H1 (cell line): ENCODE results near the gene MILR1. TPM values are rescaled to one million over a fixed set of nuclear protein-coding genes. Genes with fewer than 3 reads are reported as not detected.

Experiments used
- CTCF ChIA-PET: fragments of 300-600 bp; sonication (Branson Sonifier 250); formaldehyde crosslinking; loops from one replicate; lab custom pipeline; 2021; ENCODE audit not compliant: partially characterized antibody; lab: Charles Lee
- POLR2A ChIA-PET: fragments of 300-600 bp; sonication (Branson Sonifier 250); formaldehyde crosslinking; loops from one replicate; lab custom pipeline; 2021; ENCODE audit warnings: inconsistent platforms; ENCODE audit not compliant: partially characterized antibody; lab: Charles Lee
- DNase-seq, 2 experiments: peaks; one replicate each; pipeline versions ENCODE4 v3.0.0 to v3.0.0-alpha.2; 2010 to 2022; ENCODE audit warnings: low spot score in 2 of 2, low read depth in 1 of 2, mixed read lengths in 1 of 2
- FAIRE-seq: peaks from 2 replicates; lab custom pipeline; 2011; peaks lifted over from hg19 to GRCh38; lab: Jason Lieb, UNC
- H2AFZ ChIP-seq: 2 replicates; pipeline ENCODE4 v1.8.1; 2012; ENCODE audit warnings: low read length, inconsistent platforms
- H2AK5ac ChIP-seq: 2 replicates; pipeline ENCODE4 v1.6.1; 2013; ENCODE audit warnings: low read depth, low read length
- H2BK120ac ChIP-seq: replicated peaks from 2 replicates; pipeline ENCODE3; 2013; ENCODE audit warnings: low read depth, low read length, inconsistent platforms
- H2BK12ac ChIP-seq: 2 replicates; pipeline ENCODE4 v1.6.1; 2013; ENCODE audit warnings: low read depth, low read length
- H2BK15ac ChIP-seq: 2 replicates; pipeline ENCODE4 v1.6.1; 2013; ENCODE audit warnings: low read length
- H2BK20ac ChIP-seq: 2 replicates; pipeline ENCODE4 v1.6.1; 2013; ENCODE audit warnings: low read length
- H2BK5ac ChIP-seq: 2 replicates; pipeline ENCODE4 v1.6.1; 2013; ENCODE audit warnings: low read depth, low read length
- H3K14ac ChIP-seq: 2 replicates; pipeline ENCODE4 v1.6.1; 2013; ENCODE audit warnings: inconsistent platforms; ENCODE audit not compliant: insufficient read length
- H3K18ac ChIP-seq: 2 replicates; pipeline ENCODE4 v1.6.1; 2013; ENCODE audit warnings: low read length; ENCODE audit errors: extremely low read depth
- H3K23ac ChIP-seq: 2 replicates; pipeline ENCODE4 v1.6.1; 2013; ENCODE audit warnings: inconsistent platforms; ENCODE audit not compliant: insufficient read length
- H3K23me2 ChIP-seq: 2 replicates; pipeline ENCODE4 v1.6.1; 2013; ENCODE audit warnings: low read depth, low read length
- H3K27ac ChIP-seq: 2 replicates; pipeline ENCODE4 v1.6.1; 2011; ENCODE audit warnings: low read depth, low read length, inconsistent platforms
- H3K27me3 ChIP-seq, 4 experiments: replicated peaks in 1 of 4; 1 replicate in 1 of 4; 2 replicates in 3 of 4; pipeline versions ENCODE4 v1.6.1 to v1.8.1; 2011 to 2013; ENCODE audit warnings: low read length in 3 of 4, mild to moderate bottlenecking in 3 of 4, inconsistent platforms in 2 of 4, mixed read lengths in 2 of 4, moderate library complexity in 1 of 4; ENCODE audit not compliant: control insufficient read depth in 3 of 4, insufficient read depth in 3 of 4; ENCODE audit errors: extremely low read depth in 1 of 4
- H3K36me3 ChIP-seq, 4 experiments: 2 replicates each; pipeline versions ENCODE4 v1.6.1 to v1.8.1; 2011 to 2013; ENCODE audit warnings: mild to moderate bottlenecking in 4 of 4, low read length in 3 of 4, moderate library complexity in 2 of 4, control low read depth in 1 of 4, inconsistent platforms in 1 of 4; ENCODE audit not compliant: insufficient read depth in 4 of 4, control insufficient read depth in 2 of 4
- H3K4ac ChIP-seq: replicated peaks from 2 replicates; pipeline ENCODE3; 2013; ENCODE audit warnings: low read length, low read depth, mixed read lengths, inconsistent platforms; ENCODE audit not compliant: insufficient read length
- H3K4me1 ChIP-seq, 4 experiments: replicated peaks in 1 of 4; 1 replicate in 1 of 4; 2 replicates in 3 of 4; pipeline versions ENCODE4 v1.6.1 to v1.8.1; 2011 to 2013; ENCODE audit warnings: low read length in 3 of 4, inconsistent platforms in 2 of 4, mixed read lengths in 1 of 4; ENCODE audit not compliant: insufficient read depth in 4 of 4, control insufficient read depth in 3 of 4
- H3K4me2 ChIP-seq, 2 experiments: 2 replicates each; pipeline versions ENCODE4 v1.6.1 to v1.8.1; 2011 to 2013; ENCODE audit warnings: low read depth in 2 of 2, low read length in 2 of 2, control low read depth in 1 of 2, inconsistent platforms in 1 of 2, mild to moderate bottlenecking in 1 of 2; ENCODE audit not compliant: insufficient read depth in 1 of 2
- H3K4me3 ChIP-seq, 4 experiments: fragments of 200-600, 300-600 bp in 1 of 4; sonication (generic), shearing (Covaris generic), sonication (Bioruptor Twin) in 1 of 4; 2 replicates each; pipeline versions ENCODE4 v1.5.1 to v1.8.1; 2011 to 2016; ENCODE audit warnings: low read length in 4 of 4, low read depth in 3 of 4, control low read depth in 2 of 4, inconsistent platforms in 2 of 4, mild to moderate bottlenecking in 2 of 4, mixed read lengths in 1 of 4, moderate library complexity in 1 of 4; ENCODE audit not compliant: insufficient read depth in 2 of 4; ENCODE audit errors: extremely low read depth in 1 of 4
- H3K56ac ChIP-seq: replicated peaks from 2 replicates; pipeline ENCODE3; 2013; ENCODE audit warnings: low read depth, mild to moderate bottlenecking, mixed read lengths, low read length, inconsistent platforms; ENCODE audit not compliant: insufficient read length
- H3K79me1 ChIP-seq: 2 replicates; pipeline ENCODE4 v1.6.1; 2013; ENCODE audit warnings: low read depth, low read length, control low read depth
- H3K79me2 ChIP-seq, 2 experiments: 2 replicates each; pipeline versions ENCODE4 v1.6.1 to v1.8.1; 2012 to 2013; ENCODE audit warnings: low read length in 2 of 2, mild to moderate bottlenecking in 2 of 2, inconsistent platforms in 1 of 2; ENCODE audit not compliant: insufficient read depth in 2 of 2, control insufficient read depth in 1 of 2
- H3K9ac ChIP-seq, 4 experiments: replicated peaks in 1 of 4; 1 replicate in 1 of 4; 2 replicates in 3 of 4; pipeline versions ENCODE4 v1.6.1 to v1.8.1; 2011 to 2013; ENCODE audit warnings: low read depth in 3 of 4, low read length in 3 of 4, control low read depth in 2 of 4, mild to moderate bottlenecking in 2 of 4, moderate library complexity in 2 of 4, inconsistent platforms in 1 of 4; ENCODE audit errors: extremely low read depth in 1 of 4
- H3K9me3 ChIP-seq, 2 experiments: 2 replicates each; pipeline versions ENCODE4 v1.6.1 to v1.8.1; 2012 to 2013; ENCODE audit warnings: mild to moderate bottlenecking in 2 of 2, moderate library complexity in 2 of 2, control low read depth in 1 of 2, inconsistent platforms in 1 of 2, low read depth in 1 of 2, low read length in 1 of 2, mixed read lengths in 1 of 2; ENCODE audit not compliant: insufficient read depth in 2 of 2
- H4K20me1 ChIP-seq, 2 experiments: replicated peaks in 1 of 2; 2 replicates each; pipeline versions ENCODE3 to v1.8.1; 2011 to 2013; ENCODE audit warnings: inconsistent platforms in 2 of 2, low read length in 2 of 2, mild to moderate bottlenecking in 1 of 2; ENCODE audit not compliant: insufficient read depth in 2 of 2, control insufficient read depth in 1 of 2
- H4K5ac ChIP-seq: 2 replicates; pipeline ENCODE4 v1.6.1; 2013; ENCODE audit warnings: low read length, low read depth, mixed read lengths, inconsistent platforms; ENCODE audit not compliant: insufficient read length
- H4K8ac ChIP-seq: 2 replicates; pipeline ENCODE4 v1.8.0; 2013; ENCODE audit warnings: mild to moderate bottlenecking, moderate library complexity, low read length, inconsistent platforms; ENCODE audit not compliant: insufficient read depth; ENCODE audit errors: extremely low read depth
- H4K91ac ChIP-seq: replicated peaks from 2 replicates; pipeline ENCODE3; 2013; ENCODE audit warnings: low read length, mixed read lengths, inconsistent platforms; ENCODE audit not compliant: insufficient read length
- CHD2 ChIP-seq: IDR thresholded peaks from 2 replicates; pipeline ENCODE4 v1.6.1; 2012; ENCODE audit warnings: low read length, improper control_type of control experiment
- FOSL1 ChIP-seq: IDR thresholded peaks from 2 replicates; pipeline ENCODE4 v1.6.1; 2011; ENCODE audit warnings: mild to moderate bottlenecking, low read depth, low read length, moderate library complexity; ENCODE audit not compliant: insufficient read depth
- GABPA ChIP-seq: IDR thresholded peaks from 2 replicates; pipeline ENCODE4 v1.6.1; 2011; ENCODE audit warnings: mild to moderate bottlenecking, low read length, moderate library complexity, borderline replicate concordance; ENCODE audit not compliant: insufficient read depth
- KDM1A ChIP-seq: fragments of 200-600, 300-600 bp; sonication (generic); IDR thresholded peaks from 2 replicates; pipeline ENCODE4 v1.7.1; 2016; ENCODE audit warnings: mild to moderate bottlenecking, low read length, borderline replicate concordance
- KDM5A ChIP-seq: fragments of 200-600 bp; IDR thresholded peaks from 2 replicates; pipeline ENCODE4 v1.7.1; 2012; ENCODE audit warnings: mild to moderate bottlenecking, low read length, inconsistent platforms, mixed read lengths
- MAFK ChIP-seq: IDR thresholded peaks from 2 replicates; pipeline ENCODE4 v1.6.1; 2012; ENCODE audit warnings: low read depth, mild to moderate bottlenecking, improper control_type of control experiment, low read length
- SIX5 ChIP-seq: IDR thresholded peaks from 2 replicates; pipeline ENCODE4 v1.6.1; 2011; ENCODE audit warnings: mild to moderate bottlenecking, low read depth, low read length
- USF2 ChIP-seq: IDR thresholded peaks from 2 replicates; pipeline ENCODE4 v1.6.1; 2011; ENCODE audit warnings: low read length, improper control_type of control experiment
- ZNF274 ChIP-seq: IDR thresholded peaks from 2 replicates; pipeline ENCODE4 v1.7.0; 2012; ENCODE audit warnings: low read length, borderline replicate concordance; ENCODE audit errors: extremely low read depth
- WGBS, 2 experiments: shearing (Covaris generic) in 1 of 2; methylation state at CpG; one replicate each; pipeline versions ENCODE4 v1.1.6 to v1.1.7; 2013 to 2015; ENCODE audit warnings: low lambda C conversion rate in 2 of 2, mixed read lengths in 2 of 2, inconsistent platforms in 1 of 2, low coverage in 1 of 2, missing lambda C conversion rate in 1 of 2; ENCODE audit not compliant: insufficient replicate concordance in 2 of 2, insufficient coverage in 1 of 2, insufficient read length in 1 of 2; ENCODE audit errors: extremely low coverage in 1 of 2, missing lambda C conversion rate in 1 of 2; 5-methylcytosine and 5-hydroxymethylcytosine counted together
- long read RNA-seq, 2 experiments: library from RNA in 1 of 2; library from capped mRNA in 1 of 2; stranded (forward); transcript quantifications; one replicate each; pipeline ENCODE4 v2.0.0, GENCODE V29; 2021; ENCODE audit warnings: inconsistent platforms in 1 of 2
- polyA minus RNA-seq, 3 experiments: library from RNA; depleted of rRNA, polyadenylated mRNA; stranded (reverse); fragments of >200 nt; gene quantifications; 1 replicate in 2 of 3; 2 replicates in 1 of 3; pipeline ENCODE4 v1.2.3, GENCODE V29; 2011
- polyA plus RNA-seq, 7 experiments: library from polyadenylated mRNA; depleted of rRNA in 3 of 7; stranded (reverse) in 5 of 7; unstranded in 2 of 7; fragments of >200 nt in 5 of 7; fragments of 200-250 nt in 2 of 7; gene quantifications; 1 replicate in 5 of 7; 2 replicates in 1 of 7; 4 replicates in 1 of 7; pipeline versions ENCODE4 v1.2.1 to v1.2.3, GENCODE V29; 2011 to 2013; ENCODE audit warnings: missing spikeins in 2 of 7, mixed read lengths in 2 of 7
- total RNA-seq: library from RNA; stranded (reverse); fragmentation: NEBNext Ultra II Directional; extraction: Animal tissue kit (Norgen Biotek cat#: 25700); gene quantifications from 2 replicates; pipeline ENCODE4 v1.2.1, GENCODE V29; 2021

Gene MILR1
- not detected in 2 replicates for total RNA-seq
- not detected in 2 replicates for polyA plus RNA-seq (2011; rRNA removed)
- not detected for polyA plus RNA-seq (2011; cell fraction: cytosol; rRNA removed)
- not detected for polyA plus RNA-seq (2011; cell fraction: nucleus; rRNA removed)
- not detected in 4 replicates for polyA plus RNA-seq (2012, experiment 1 of 2)
- polyA plus RNA-seq (2012, experiment 2 of 2) = not detected
- polyA plus RNA-seq (2013, experiment 1 of 2) = not detected
- polyA plus RNA-seq (2013, experiment 2 of 2) = not detected
- polyA minus RNA-seq (2011; rRNA and poly(A)+ RNA removed) = not detected in 2 replicates
- polyA minus RNA-seq (2011; cell fraction: cytosol; rRNA and poly(A)+ RNA removed) = not detected
- polyA minus RNA-seq (2011; cell fraction: nucleus; rRNA and poly(A)+ RNA removed) = not detected
- long read RNA-seq, experiment 1 = 0 reads
- long read RNA-seq, experiment 2 = 0 reads

DNA sequence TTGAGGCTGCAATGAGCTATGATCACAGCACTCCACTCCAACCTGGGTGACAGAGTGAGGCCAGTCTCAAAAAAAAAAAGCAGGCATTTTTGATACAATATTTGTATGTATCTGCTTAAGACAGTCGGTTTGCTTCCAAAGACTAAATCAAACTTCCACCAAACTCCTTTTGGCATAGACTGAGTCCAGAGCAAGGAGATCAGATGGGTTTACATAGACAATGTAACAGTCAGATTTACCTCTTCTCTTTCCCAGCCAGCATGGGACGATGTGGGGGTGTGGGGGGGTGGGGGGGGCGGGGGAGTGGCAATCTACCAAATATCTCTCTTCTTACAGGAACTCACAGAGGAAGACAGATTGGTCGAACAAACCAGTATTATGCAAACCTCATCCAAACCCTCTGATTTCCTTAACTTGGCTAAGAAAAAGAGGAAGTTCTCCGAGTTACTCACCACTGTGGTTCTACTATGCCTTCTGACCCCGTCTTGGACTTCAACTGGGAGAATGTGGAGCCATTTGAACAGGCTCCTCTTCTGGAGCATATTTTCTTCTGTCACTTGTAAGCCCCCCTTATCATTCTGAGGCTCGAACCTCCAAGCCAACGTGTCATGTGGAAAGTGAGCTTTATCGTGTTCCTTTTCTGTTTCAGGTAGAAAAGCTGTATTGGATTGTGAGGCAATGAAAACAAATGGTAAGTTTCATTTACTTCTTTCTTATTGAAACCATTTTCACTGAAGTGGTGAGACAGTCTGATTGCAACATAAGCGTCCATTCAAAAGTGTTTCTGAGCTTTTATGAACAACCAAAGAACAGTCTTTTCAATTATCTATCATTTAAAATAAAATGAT, at the start of gene MILR1:
Gene MILR1, plus strand, starts transcription at position 451 of the 848 bp plus-strand sequence. Its CDS starts 54 bp downstream, at position 505.
- H4K91ac ChIP-seq = no peak within 1 kb of the TSS
- no peak within 1 kb of the TSS for H3K23ac ChIP-seq
- no peak within 1 kb of the TSS for H3K14ac ChIP-seq
- ChIA-PET POLR2A (interaction anchor here (0.6 to 1.3 kb wide), 3 partner anchors 57 to 1970 kb away, joined by 3 to 5 read pairs (median 4); no protein-coding TSS in a partner anchor), CTCF (interaction anchor here (0.6 to 0.8 kb wide), 3 partner anchors 33 to 166 kb away, joined by 3 to 4 read pairs (median 3); no protein-coding TSS in a partner anchor)
- H3K18ac ChIP-seq = no peak within 1 kb of the TSS
- no peak within 1 kb of the TSS for H4K8ac ChIP-seq
- no peak within 1 kb of the TSS for H2BK5ac ChIP-seq
- whole genome bisulfite sequencing, 2 experiments = 88% methylated on average over 9 of the region's 10 CpGs; no CpG with 5 or more reads in 1 of the 2 experiments
- H4K20me1 ChIP-seq = no peaks in the 10 kb centered on the region
- no peaks in the 10 kb centered on the region for H3K4me1 ChIP-seq
- no peak within 1 kb of the TSS for H3K9ac ChIP-seq
- no peak within 1 kb of the TSS for H4K5ac ChIP-seq
- no peak within 1 kb of the TSS for H3K4me2 ChIP-seq
- H3K36me3 ChIP-seq = no peaks in the 10 kb centered on the region
- FAIRE-seq (no peak), DNase-seq (no peak)
- peak within 1 kb of the TSS; percentile 34 for H2AFZ ChIP-seq
- H2BK120ac ChIP-seq = no peak within 1 kb of the TSS
- no peak within 1 kb of the TSS for H3K4me3 ChIP-seq
- no peaks in the 10 kb centered on the region for H3K79me1 ChIP-seq
- no peak within 1 kb of the TSS for H3K56ac ChIP-seq
- no peak within 1 kb of the TSS for H2BK15ac ChIP-seq
- no peaks in the 10 kb centered on the region for H3K27me3 ChIP-seq
- no peak within 1 kb of the TSS for H2BK20ac ChIP-seq
- H2AK5ac ChIP-seq = no peak within 1 kb of the TSS
- H3K79me2 ChIP-seq = no peaks in the 10 kb centered on the region
- H3K4ac ChIP-seq = no peak within 1 kb of the TSS
- no peaks in the 10 kb centered on the region for H3K9me3 ChIP-seq
- no peak within 1 kb of the TSS for H3K27ac ChIP-seq
- H2BK12ac ChIP-seq = no peak within 1 kb of the TSS
- no peaks in the 10 kb centered on the region for H3K23me2 ChIP-seq
- TF ChIP-seq FOSL1 = no peak
- no peak for TF ChIP-seq KDM1A
- no peak for TF ChIP-seq ZNF274
- TF ChIP-seq GABPA = no peak
- no peak for TF ChIP-seq CHD2
- TF ChIP-seq SIX5 = no peak
- no peak for TF ChIP-seq MAFK
- TF ChIP-seq USF2 = no peak
- no peak for TF ChIP-seq KDM5A
